ENCODE measurements around the gene ZSCAN26. TPM values are rescaled to one million over a fixed set of nuclear protein-coding genes. Genes with fewer than 3 reads are reported as not detected.
A peak's percentile ranks its signal among the peaks of the same experiment; 100 is the strongest.

ZSCAN26 gene
- total RNA-seq, 1 donor from 2014 or later = 12.2 TPM

DNA sequence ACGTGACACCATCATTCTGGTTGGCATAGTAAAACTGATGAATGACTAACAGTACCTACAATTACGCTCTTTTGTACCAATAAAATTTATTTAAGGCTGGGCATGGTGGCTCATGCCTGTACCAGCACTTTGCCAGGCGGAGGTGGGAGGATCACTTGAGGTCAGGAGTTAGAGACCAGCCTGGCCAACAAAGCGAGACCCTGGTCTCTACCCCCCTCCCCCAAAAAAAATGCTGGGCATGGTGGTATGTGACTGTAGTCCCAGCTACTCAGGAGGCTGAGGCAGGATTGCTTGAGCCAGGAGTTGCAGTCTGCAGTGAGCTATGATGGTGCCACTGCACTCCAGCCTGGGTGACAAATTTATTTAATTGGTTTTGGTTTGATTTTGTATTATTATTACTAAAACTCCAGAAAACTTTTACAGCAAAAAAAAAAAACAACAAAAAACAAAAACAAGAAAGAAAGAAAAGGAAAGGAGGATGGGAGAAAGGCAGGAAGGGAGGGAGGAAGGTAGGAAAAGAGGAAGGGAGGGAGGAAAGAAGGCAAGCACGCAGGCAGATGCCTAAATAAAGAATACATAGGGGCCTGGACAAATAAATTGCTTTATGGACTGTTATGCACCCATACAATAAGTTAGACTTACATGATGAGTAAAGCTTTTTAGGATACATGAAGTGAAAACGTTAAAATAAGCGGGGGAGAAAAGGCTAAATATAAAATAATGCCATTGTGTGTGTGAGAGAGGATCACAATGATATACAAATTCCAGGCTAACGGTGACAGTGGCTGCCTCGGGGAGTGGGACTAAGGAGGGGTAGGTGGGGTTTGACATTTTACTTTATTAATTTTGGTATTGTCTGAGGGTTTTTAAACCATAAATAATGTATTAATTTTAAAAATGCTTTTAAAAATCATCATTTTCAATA lies 42.5 kb upstream of the ZSCAN26 start:
- Histone ChIP-seq H3K27ac (peak overlapping the region; percentile 80), H3K4me1 (peaks cover 15% of the 10 kb centered on the region), H3K9me3 (no peaks in the 10 kb centered on the region), H3K36me3 (peaks cover 25% of the 10 kb centered on the region), H3K27me3 (ENCODE audit: low read depth) (no peaks in the 10 kb centered on the region), H3K4me3 (peak overlapping the region; percentile 82)
- DNase-seq = no peak
- TF ChIP-seq, protein P1, sequence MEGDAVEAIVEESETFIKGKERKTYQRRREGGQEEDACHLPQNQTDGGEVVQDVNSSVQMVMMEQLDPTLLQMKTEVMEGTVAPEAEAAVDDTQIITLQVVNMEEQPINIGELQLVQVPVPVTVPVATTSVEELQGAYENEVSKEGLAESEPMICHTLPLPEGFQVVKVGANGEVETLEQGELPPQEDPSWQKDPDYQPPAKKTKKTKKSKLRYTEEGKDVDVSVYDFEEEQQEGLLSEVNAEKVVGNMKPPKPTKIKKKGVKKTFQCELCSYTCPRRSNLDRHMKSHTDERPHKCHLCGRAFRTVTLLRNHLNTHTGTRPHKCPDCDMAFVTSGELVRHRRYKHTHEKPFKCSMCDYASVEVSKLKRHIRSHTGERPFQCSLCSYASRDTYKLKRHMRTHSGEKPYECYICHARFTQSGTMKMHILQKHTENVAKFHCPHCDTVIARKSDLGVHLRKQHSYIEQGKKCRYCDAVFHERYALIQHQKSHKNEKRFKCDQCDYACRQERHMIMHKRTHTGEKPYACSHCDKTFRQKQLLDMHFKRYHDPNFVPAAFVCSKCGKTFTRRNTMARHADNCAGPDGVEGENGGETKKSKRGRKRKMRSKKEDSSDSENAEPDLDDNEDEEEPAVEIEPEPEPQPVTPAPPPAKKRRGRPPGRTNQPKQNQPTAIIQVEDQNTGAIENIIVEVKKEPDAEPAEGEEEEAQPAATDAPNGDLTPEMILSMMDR (IDR thresholded peaks at IDR 0.05) = no peak
- peak in 1 of 2 donors; percentile 2 for ATAC-seq
- intact Hi-C loops (cut with DNase I) = no loop called here

DNA sequence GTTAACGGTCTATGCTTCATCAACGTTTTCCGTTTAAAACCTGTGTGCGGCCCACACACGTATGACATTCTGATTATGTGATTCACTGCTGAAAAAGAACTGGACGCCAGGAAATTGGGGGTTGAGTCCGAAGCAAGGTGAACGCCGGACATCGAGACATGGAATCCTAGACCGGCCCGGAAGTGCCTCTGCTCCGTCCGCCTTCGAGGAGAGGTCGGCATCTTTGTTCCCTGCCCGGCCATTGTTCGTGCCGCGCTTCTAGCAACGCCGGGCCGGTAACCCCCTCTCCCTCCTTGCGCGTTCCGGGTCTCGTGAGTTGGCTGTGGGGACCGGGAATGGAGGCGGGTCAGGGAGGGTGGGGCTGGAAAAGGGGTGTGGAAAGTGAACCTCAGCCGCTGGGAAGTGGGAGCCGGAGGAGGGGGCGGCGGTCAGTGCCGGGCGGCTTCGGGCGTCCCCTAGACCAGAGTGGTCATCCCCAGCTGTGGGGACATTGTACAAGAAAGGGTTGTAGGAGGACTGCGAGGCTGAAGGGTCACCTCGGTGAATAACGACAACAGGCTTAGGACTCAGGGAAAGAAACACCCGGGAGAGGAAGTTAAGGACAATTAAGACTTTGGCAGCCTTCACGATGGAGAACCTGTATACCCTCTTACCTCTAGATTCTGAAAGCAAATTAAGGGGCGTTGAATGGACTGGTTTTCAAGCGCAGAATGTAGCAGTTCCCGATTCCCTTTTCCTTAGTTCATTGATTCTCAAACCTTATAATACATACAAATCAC lies 41.7 kb upstream of the ZSCAN26 start, which contains the start of gene ZSCAN9:
TSS of gene ZSCAN9 (plus strand) at position 220 of the 779 bp plus-strand sequence. CDS start 1,810 bp downstream, outside the sequence.
- TF ChIP-seq, protein P1 (IDR thresholded peaks at IDR 0.05) = no peak
- peak within 1 kb of the TSS; percentile 82 for H3K4me3 ChIP-seq
- intact Hi-C loops (cut with DNase I) = no loop called here
- H3K27me3 ChIP-seq (ENCODE audit: low read depth) = no peaks in the 10 kb centered on the region
- DNase-seq (peak; percentile 90), ATAC-seq (peak; percentile 97 to 99)
- H3K4me1 ChIP-seq = peaks cover 14% of the 10 kb centered on the region
- peak within 1 kb of the TSS; percentile 80 for H3K27ac ChIP-seq
- no peaks in the 10 kb centered on the region for H3K9me3 ChIP-seq
- peaks cover 33% of the 10 kb centered on the region for H3K36me3 ChIP-seq

DNA sequence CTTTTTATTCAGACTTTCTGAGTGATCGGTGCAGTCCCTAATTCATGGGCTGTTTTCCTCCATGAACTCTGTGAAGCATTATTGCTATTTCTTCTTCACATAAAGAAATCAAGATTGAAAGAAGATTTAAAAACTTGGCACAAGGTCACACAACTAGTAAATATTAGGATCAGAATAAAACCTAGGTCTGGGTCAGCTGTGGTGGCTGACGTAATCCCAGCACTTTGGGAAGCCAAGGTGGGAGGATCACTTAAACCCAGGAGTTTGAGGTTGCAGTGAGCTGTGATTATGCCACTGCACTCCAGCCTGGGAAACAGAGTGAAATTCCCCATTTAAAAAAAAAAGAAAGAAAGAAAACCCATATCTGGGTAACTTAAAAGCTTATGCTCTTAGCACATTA lies 40.5 kb upstream of the ZSCAN26 start:
- TF ChIP-seq, protein P1 (IDR thresholded peaks at IDR 0.05) = no peak
- H3K27me3 ChIP-seq (ENCODE audit: low read depth) = no peaks in the 10 kb centered on the region
- no peak overlapping the region for H3K4me3 ChIP-seq
- peaks cover 14% of the 10 kb centered on the region for H3K4me1 ChIP-seq
- no peak for ATAC-seq
- no peak overlapping the region for H3K27ac ChIP-seq
- no peaks in the 10 kb centered on the region for H3K9me3 ChIP-seq
- intact Hi-C loops (cut with DNase I) = no loop called here
- peaks cover 45% of the 10 kb centered on the region for H3K36me3 ChIP-seq
- DNase-seq = no peak

DNA sequence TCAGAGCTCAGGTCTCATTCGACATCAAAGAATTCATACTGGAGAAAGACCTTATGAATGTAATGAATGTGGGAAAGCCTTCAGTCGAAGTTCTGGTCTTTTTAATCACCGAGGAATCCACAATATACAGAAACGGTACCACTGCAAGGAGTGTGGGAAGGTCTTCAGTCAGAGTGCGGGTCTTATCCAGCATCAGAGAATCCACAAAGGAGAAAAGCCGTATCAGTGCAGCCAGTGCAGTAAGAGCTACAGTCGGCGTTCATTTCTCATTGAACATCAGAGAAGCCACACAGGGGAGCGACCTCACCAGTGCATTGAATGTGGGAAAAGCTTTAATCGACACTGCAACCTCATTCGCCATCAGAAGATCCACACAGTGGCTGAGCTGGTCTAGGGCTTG lies 34.2 kb upstream of the ZSCAN26 start:
- TF ChIP-seq, protein P1 (IDR thresholded peaks at IDR 0.05) = no peak
- Histone ChIP-seq H3K27ac (no peak overlapping the region), H3K4me1 (no peaks in the 10 kb centered on the region), H3K27me3 (ENCODE audit: low read depth) (no peaks in the 10 kb centered on the region), H3K4me3 (no peak overlapping the region), H3K36me3 (peaks cover 63% of the 10 kb centered on the region), H3K9me3 (no peaks in the 10 kb centered on the region)
- ATAC-seq (no peak), DNase-seq (no peak)
- intact Hi-C loops (cut with DNase I) = no loop called here

DNA sequence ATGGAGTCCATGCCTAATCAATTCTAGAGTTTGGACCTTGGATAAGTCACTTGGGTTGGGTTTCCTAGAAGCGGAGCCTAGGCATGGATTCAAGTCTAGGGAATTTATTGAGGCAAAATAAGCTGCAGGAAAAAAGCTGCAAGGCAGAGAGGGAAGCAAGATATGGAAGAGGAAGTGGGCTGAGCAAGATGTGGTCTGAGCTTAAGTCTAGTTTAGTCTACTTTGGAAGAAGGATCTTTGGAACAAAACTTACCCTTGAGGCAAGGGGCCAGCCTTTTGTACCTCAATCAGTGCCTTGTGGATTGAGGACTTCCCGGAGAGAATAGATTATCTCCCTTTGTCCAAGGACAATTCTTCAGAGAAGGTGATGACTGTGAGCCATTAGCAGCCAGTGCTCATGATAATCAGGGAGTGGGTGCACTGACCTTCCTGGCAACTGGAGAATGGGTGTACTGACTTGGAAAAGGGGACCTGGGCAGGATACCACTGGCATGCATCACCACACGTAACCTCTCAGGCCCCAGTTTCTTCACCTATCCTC lies 31.0 kb upstream of the ZSCAN26 start:
- Histone ChIP-seq H3K4me1 (no peaks in the 10 kb centered on the region), H3K27ac (no peak overlapping the region), H3K4me3 (no peak overlapping the region), H3K27me3 (ENCODE audit: low read depth) (no peaks in the 10 kb centered on the region), H3K9me3 (no peaks in the 10 kb centered on the region), H3K36me3 (peaks cover 31% of the 10 kb centered on the region)
- DNase-seq = no peak
- intact Hi-C loops (cut with DNase I) = no loop called here
- TF ChIP-seq, protein P1 (IDR thresholded peaks at IDR 0.05) = no peak
- ATAC-seq = no peak
